ENCODE results near the gene KIF26A. TPM values are rescaled to one million over a fixed set of nuclear protein-coding genes. Genes with fewer than 3 reads are reported as not detected.

The KIF26A gene
- total and polyA plus RNA-seq, 7 donors, result 0.99 to 3.2 (median 1.8) TPM

DNA sequence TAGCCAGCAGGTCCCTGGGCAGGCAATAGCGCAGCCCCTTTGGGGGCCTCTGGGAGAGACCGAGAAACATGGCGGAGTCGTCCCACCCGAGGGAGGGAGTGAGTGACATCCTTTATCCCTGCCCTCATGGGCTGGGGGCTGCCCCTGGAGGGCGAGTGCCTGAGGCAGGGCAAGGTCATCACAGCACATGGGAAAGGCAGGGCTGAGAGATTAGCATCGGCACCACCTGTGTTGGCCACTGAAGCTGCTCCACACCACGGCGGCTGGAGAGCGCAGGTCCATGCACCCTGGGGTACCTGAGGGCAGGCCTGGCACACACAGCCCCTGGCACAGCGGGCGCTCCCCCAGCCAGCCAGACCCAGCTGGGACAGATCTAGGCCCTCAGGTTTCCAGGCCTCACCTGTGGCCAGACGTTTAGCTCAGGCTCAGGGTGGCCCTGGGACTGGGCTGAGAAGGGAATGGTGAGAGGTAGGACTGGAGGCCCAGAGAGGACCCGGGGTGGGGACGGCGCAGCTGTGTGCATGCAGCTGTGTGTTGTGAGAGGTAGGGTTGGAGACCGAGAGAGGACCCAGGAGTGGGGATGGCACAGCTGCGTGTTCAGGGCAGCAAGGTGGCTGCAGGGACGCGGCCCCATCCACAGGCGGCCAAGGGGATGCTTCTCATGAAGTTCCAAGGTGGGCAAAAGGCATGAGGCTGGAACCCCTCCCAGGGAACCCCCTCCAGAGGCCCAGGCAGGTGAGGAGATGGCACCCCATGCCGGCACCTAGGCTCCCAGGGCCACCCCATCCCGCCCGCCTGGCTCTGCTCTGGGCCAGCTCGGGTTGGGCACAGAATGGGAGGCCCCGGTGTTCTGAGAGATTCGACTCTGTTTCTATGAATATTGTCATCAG, 74.1 kb downstream of the KIF26A start:
- H3K9me3 ChIP-seq, result no peaks in the 10 kb centered on the region
- DNase-seq, result peak; percentile 9 to 35
- 85 to 90% (median 86%) methylated on average over 26 to 27 of the region's 27 CpGs for WGBS, 3 donors

DNA sequence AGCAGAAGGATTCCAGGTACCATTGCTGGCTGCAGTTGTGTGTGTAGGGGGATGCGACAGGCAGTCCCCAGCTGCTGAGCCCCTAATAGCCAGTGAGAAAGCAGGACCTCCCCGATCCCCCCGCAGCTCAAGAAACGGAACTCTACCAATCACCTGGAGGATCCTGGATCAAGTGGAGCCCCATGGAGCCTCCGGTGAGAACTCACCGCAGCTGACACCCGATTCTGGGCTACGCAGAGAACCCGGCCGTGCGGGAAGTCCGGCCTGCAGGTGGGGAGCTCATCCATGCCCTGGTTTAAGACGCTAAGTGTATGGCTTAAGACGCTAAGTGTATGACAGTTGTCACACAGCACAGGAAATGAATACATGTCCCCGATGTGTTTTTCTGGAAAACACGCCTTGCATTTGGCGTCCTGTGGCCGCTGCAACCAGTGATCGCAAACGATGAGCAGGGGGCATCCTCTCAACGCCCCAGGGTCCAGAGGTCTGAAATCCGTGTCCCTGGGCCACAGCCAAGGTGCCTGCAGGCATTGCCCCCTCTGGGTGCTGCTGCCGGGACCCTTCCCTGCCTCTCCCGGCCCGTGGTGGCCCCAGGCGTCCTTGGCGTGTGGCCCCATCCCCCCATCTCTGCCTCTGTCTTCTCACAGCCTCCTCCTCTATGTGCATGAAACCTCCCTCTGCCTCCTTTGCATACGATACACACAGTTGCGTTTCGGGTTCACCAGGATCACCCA, 75.1 kb downstream of the KIF26A start:
- peaks cover 0 to 34% (median 10%) of the 10 kb centered on the region in 3 donors for H3K27me3 ChIP-seq (ENCODE audit: insufficient read depth in 3 of 3, low read length in 2 of 3)
- intact Hi-C loops (cut with DNase I), result no loop called here
- H3K27ac ChIP-seq, result no peak overlapping the region
- WGBS, 3 donors, result 81 to 86% (median 85%) methylated on average over 30 of the region's 30 CpGs
- no peak overlapping the region for H3K4me3 ChIP-seq
- TF ChIP-seq, protein P1, sequence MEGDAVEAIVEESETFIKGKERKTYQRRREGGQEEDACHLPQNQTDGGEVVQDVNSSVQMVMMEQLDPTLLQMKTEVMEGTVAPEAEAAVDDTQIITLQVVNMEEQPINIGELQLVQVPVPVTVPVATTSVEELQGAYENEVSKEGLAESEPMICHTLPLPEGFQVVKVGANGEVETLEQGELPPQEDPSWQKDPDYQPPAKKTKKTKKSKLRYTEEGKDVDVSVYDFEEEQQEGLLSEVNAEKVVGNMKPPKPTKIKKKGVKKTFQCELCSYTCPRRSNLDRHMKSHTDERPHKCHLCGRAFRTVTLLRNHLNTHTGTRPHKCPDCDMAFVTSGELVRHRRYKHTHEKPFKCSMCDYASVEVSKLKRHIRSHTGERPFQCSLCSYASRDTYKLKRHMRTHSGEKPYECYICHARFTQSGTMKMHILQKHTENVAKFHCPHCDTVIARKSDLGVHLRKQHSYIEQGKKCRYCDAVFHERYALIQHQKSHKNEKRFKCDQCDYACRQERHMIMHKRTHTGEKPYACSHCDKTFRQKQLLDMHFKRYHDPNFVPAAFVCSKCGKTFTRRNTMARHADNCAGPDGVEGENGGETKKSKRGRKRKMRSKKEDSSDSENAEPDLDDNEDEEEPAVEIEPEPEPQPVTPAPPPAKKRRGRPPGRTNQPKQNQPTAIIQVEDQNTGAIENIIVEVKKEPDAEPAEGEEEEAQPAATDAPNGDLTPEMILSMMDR (IDR thresholded peaks at IDR 0.05), result no peak
- H3K36me3 ChIP-seq (ENCODE audit: insufficient read depth in 1 of 2, low read depth in 1 of 2), result no peaks in the 10 kb centered on the region
- no peaks in the 10 kb centered on the region for H3K4me1 ChIP-seq
- no peak for ATAC-seq
- no peaks in the 10 kb centered on the region for H3K9me3 ChIP-seq
- DNase-seq, result peak in 1 of 2 donors; percentile 29

More for the DNA sequence above, 74.1 kb downstream of the KIF26A start:
- H3K27me3 ChIP-seq (ENCODE audit: insufficient read depth in 3 of 3, low read length in 2 of 3), result peaks cover 0 to 34% (median 10%) of the 10 kb centered on the region in 3 donors
- no peak overlapping the region for H3K27ac ChIP-seq
- H3K36me3 ChIP-seq (ENCODE audit: insufficient read depth in 1 of 2, low read depth in 1 of 2), result no peaks in the 10 kb centered on the region
- H3K4me3 ChIP-seq, result no peak overlapping the region
- TF ChIP-seq, protein P1 (IDR thresholded peaks at IDR 0.05), result no peak
- intact Hi-C loops (cut with DNase I), result no loop called here
- no peak for ATAC-seq
- no peaks in the 10 kb centered on the region for H3K4me1 ChIP-seq

DNA sequence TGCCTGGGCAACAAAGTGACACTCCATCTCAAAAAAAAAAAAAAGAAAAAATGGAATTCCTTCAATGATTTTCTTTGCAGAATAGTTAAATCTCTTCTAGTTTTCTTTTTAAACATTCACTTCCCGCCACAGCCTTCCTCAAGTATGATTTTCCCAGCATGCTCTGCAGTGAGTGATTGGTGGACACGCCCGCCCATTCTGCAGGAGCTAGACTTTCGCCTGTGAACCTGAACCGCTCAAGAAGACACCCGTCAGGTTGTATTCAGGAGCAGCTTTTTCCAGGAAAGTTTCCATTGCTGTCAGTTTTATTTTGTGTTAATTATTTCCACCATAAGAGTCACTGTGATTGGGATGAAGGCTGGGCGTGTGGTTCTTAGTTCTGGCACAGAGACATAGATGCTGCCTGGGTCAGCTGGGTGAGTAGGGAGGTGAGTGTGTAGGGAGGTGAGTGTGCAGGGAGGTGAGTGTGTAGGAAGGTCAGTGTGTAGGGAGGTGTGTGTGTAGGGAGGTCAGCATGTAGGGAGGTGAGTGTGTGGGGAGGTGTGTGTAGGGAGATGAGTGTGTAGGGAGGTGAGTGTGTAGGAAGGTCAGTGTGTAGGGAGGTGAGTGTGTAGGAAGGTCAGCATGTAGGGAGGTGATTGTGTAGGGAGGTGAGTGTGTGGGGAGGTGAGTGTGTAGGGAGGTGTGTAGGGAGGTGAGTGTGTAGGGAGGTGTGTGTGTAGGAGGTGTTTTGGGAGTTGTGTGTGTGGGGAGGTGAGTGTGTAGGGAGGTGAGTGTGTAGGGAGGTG, 76.2 kb downstream of the KIF26A start:
- Histone ChIP-seq H3K36me3 (ENCODE audit: insufficient read depth in 1 of 2, low read depth in 1 of 2) (no peaks in the 10 kb centered on the region), H3K4me3 (no peak overlapping the region), H3K27ac (no peak overlapping the region), H3K4me1 (no peaks in the 10 kb centered on the region), H3K27me3 (ENCODE audit: insufficient read depth in 3 of 3, low read length in 2 of 3) (peaks cover 0 to 39% (median 13%) of the 10 kb centered on the region in 3 donors), H3K9me3 (no peaks in the 10 kb centered on the region)
- ATAC-seq, result no peak
- 76 to 89% (median 83%) methylated on average over 7 of the region's 7 CpGs for WGBS, 3 donors
- DNase-seq, result peak in 1 of 2 donors; percentile 21
- TF ChIP-seq, protein P1 (IDR thresholded peaks at IDR 0.05), result no peak
- intact Hi-C loops (cut with DNase I), result no loop called here

DNA sequence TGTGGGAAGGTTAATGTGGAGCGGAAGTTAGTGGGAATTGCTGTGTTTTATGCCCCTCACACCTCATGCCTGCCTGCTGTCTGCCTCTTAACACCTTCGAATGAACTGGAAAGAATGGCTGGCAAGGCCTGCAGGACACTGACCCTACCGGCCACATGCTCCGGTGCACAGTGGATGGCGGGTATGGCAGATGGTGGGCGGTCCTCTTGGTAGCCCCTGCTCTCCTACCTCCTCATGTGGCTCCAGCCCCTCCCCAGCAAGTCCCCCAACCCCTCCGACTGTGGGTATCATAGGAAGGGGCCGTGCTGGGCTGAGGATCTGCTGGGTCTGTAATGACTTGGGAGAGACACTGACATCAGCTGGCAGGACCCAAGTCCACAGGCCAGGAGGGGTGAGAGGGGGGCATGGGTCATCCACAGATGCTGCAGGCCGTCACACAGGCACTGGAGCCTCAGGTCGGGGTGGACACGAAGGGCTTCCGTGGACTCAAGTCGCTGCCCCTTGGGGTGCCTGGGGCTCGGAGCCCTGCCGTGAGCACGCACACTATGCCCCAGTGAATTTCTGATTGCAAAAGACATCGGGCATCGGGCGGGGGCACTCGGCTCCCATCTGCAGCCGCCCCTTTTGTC, 77.4 kb downstream of the KIF26A start:
- H3K36me3 ChIP-seq (ENCODE audit: insufficient read depth in 1 of 2, low read depth in 1 of 2), result no peaks in the 10 kb centered on the region
- ATAC-seq, result no peak
- H3K4me1 ChIP-seq, result no peaks in the 10 kb centered on the region
- TF ChIP-seq, protein P1 (IDR thresholded peaks at IDR 0.05), result no peak
- no peak overlapping the region for H3K4me3 ChIP-seq
- H3K27me3 ChIP-seq (ENCODE audit: insufficient read depth in 3 of 3, low read length in 2 of 3), result peaks cover 0 to 41% (median 21%) of the 10 kb centered on the region in 3 donors
- H3K27ac ChIP-seq, result no peak overlapping the region
- intact Hi-C loops (cut with DNase I), result no loop called here
- peak in 1 of 2 donors; percentile 24 for DNase-seq
- 63 to 70% (median 68%) methylated on average over 21 of the region's 21 CpGs for WGBS, 3 donors
- no peaks in the 10 kb centered on the region for H3K9me3 ChIP-seq

Measured in psoas muscle (tissue), 8 donors.